Keratinocyte (primary cell): Measurements from ENCODE around the gene MOB4. TPM values are rescaled to one million over a fixed set of nuclear protein-coding genes. Genes with fewer than 3 reads are reported as not detected.

Experiments
- DNase-seq: peaks from one replicate; pipeline ENCODE4 v3.0.0-alpha.2; 2011; ENCODE audit warnings: low read depth, missing footprints, low spot score
- FAIRE-seq: peaks from 2 replicates; lab custom pipeline; 2011; peaks lifted over from hg19 to GRCh38; lab: Jason Lieb, UNC
- H2AFZ ChIP-seq: 2 replicates; pipeline ENCODE4 v1.6.0; 2012; ENCODE audit warnings: low read length, control low read depth, inconsistent platforms; ENCODE audit not compliant: control insufficient read depth
- H3K27ac ChIP-seq: 2 replicates; pipeline ENCODE4 v1.5.1; 2011; ENCODE audit warnings: low read length; ENCODE audit not compliant: control insufficient read depth, insufficient read depth
- H3K27me3 ChIP-seq: 3 replicates; pipeline ENCODE4 v1.6.0; 2011; ENCODE audit warnings: low read length; ENCODE audit not compliant: control insufficient read depth, insufficient read depth; ENCODE audit errors: extremely low read depth
- H3K36me3 ChIP-seq, 2 experiments: 2 replicates in 1 of 2; 3 replicates in 1 of 2; pipeline ENCODE4 v1.5.1; 2011; ENCODE audit warnings: low read length in 2 of 2, mild to moderate bottlenecking in 1 of 2; ENCODE audit not compliant: control insufficient read depth in 2 of 2, insufficient read depth in 2 of 2; ENCODE audit errors: extremely low read depth in 1 of 2
- H3K4me1 ChIP-seq: 3 replicates; pipeline ENCODE4 v1.5.1; 2011; ENCODE audit warnings: low read length; ENCODE audit not compliant: control insufficient read depth, insufficient read depth; ENCODE audit errors: extremely low read depth
- H3K4me2 ChIP-seq: 3 replicates; pipeline ENCODE4 v1.6.0; 2011; ENCODE audit warnings: low read depth, low read length; ENCODE audit not compliant: control insufficient read depth, insufficient read depth; ENCODE audit errors: extremely low read depth
- H3K4me3 ChIP-seq, 3 experiments: fragments of 200-600 bp in 1 of 3; sonication (generic) in 1 of 3; 2 replicates in 2 of 3; 3 replicates in 1 of 3; pipeline ENCODE4 v1.5.1; 2011 to 2016; ENCODE audit warnings: low read length in 3 of 3, mild to moderate bottlenecking in 3 of 3, control low read depth in 2 of 3, inconsistent platforms in 1 of 3, low read depth in 1 of 3, mixed read lengths in 1 of 3, mixed run types in 1 of 3, moderate library complexity in 1 of 3; ENCODE audit not compliant: control insufficient read depth in 2 of 3, insufficient read depth in 2 of 3; ENCODE audit errors: extremely low read depth in 1 of 3
- H3K79me2 ChIP-seq: 2 replicates; pipeline ENCODE4 v1.6.0; 2012; ENCODE audit warnings: low read length; ENCODE audit not compliant: control insufficient read depth, insufficient read depth
- H3K9ac ChIP-seq: 3 replicates; pipeline ENCODE4 v1.6.0; 2011; ENCODE audit warnings: low read length; ENCODE audit not compliant: control insufficient read depth, insufficient read depth; ENCODE audit errors: extremely low read depth
- H3K9me1 ChIP-seq: 3 replicates; pipeline ENCODE4 v1.6.0; 2011; ENCODE audit warnings: low read length; ENCODE audit not compliant: control insufficient read depth, insufficient read depth; ENCODE audit errors: extremely low read depth
- H3K9me3 ChIP-seq: 2 replicates; pipeline ENCODE4 v1.5.1; 2012; ENCODE audit warnings: low read depth, low read length; ENCODE audit not compliant: control insufficient read depth
- H4K20me1 ChIP-seq: 3 replicates; pipeline ENCODE4 v1.6.0; 2011; ENCODE audit warnings: low read length; ENCODE audit not compliant: control insufficient read depth, insufficient read depth; ENCODE audit errors: extremely low read depth
- CTCF ChIP-seq, 3 experiments: IDR thresholded peaks in 1 of 3; conservative IDR thresholded peaks in 1 of 3; optimal IDR thresholded peaks in 1 of 3; 2 replicates in 2 of 3; 3 replicates in 1 of 3; pipeline versions ENCODE3 to v1.5.1; 2011; ENCODE audit warnings: low read length in 3 of 3, mild to moderate bottlenecking in 3 of 3, moderate library complexity in 2 of 3, control low read depth in 1 of 3, inconsistent platforms in 1 of 3; ENCODE audit not compliant: insufficient read depth in 2 of 3; ENCODE audit errors: extremely low read depth in 1 of 3
- EZH2 ChIP-seq: IDR thresholded peaks from one replicate; pipeline ENCODE4 v1.6.1; 2012; ENCODE audit warnings: inconsistent platforms, mild to moderate bottlenecking, low read length, moderate library complexity
- dilution Hi-C: fragments of 300-500 bp; cut with MboI; formaldehyde crosslinking; loops from one replicate; pipeline ENCODE4 v1.7.0; 2020; ENCODE audit warnings: low sequenced_read_pairs; ENCODE audit not compliant: extremely low pct_ligation_motif_present
- polyA plus RNA-seq, 5 experiments: library from polyadenylated mRNA; depleted of rRNA in 3 of 5; stranded (reverse) in 3 of 5; stranded (forward) in 1 of 5; unstranded in 1 of 5; fragments of >200 nt; gene quantifications; 1 replicate in 1 of 5; 2 replicates in 3 of 5; 3 replicates in 1 of 5; pipeline versions ENCODE4 v1.2.1 to v1.2.3, GENCODE V29; 2011 to 2012; ENCODE audit warnings: missing spikeins in 2 of 5, low read depth in 1 of 5, low replicate concordance in 1 of 5

Gene MOB4
- polyA plus RNA-seq, 1 donor (not counting 4 experiments of a cell fraction or from before 2014, with no cell fraction given) = 53.6 TPM

GRCh38 chr2:197555467-197555866 is 39.6 kb downstream of the MOB4 start:
- DNase-seq (no peak), FAIRE-seq (no peak)
- peaks cover 0 to 1% of the 10 kb centered on the region in 2 experiments for H3K36me3 ChIP-seq
- no peaks in the 10 kb centered on the region for H3K27me3 ChIP-seq
- no peaks in the 10 kb centered on the region for H3K9me3 ChIP-seq
- no peak overlapping the region for H3K4me3 ChIP-seq
- dilution Hi-C loops = no loop called here
- no peak overlapping the region for H3K4me2 ChIP-seq
- H3K9ac ChIP-seq = no peak overlapping the region
- TF ChIP-seq EZH2 = no peak
- TF ChIP-seq CTCF (optimal IDR thresholded peaks at IDR 0.05 in 1 of 3, IDR thresholded peaks at IDR 0.05 in 1 of 3, conservative IDR thresholded peaks at IDR 0.05 in 1 of 3; ENCODE audit: extremely low read depth in 1 of 3, insufficient read depth in 2 of 3, low read length in 3 of 3) = no peak
- no peaks in the 10 kb centered on the region for H3K79me2 ChIP-seq
- no peaks in the 10 kb centered on the region for H4K20me1 ChIP-seq
- no peak overlapping the region for H3K27ac ChIP-seq
- no peak overlapping the region for H2AFZ ChIP-seq
- no peaks in the 10 kb centered on the region for H3K9me1 ChIP-seq
- no peaks in the 10 kb centered on the region for H3K4me1 ChIP-seq

- Histone ChIP-seq H3K27me3 (no peaks in the 10 kb centered on the region), H3K9me1 (no peaks in the 10 kb centered on the region), H3K79me2 (no peaks in the 10 kb centered on the region), H3K9ac (no peak overlapping the region), H3K9me3 (no peaks in the 10 kb centered on the region), H3K4me3 (no peak overlapping the region), H2AFZ (no peak overlapping the region), H3K4me1 (no peaks in the 10 kb centered on the region), H3K27ac (no peak overlapping the region), H3K4me2 (no peak overlapping the region), H3K36me3 (peaks cover 0 to 1% of the 10 kb centered on the region in 2 experiments), H4K20me1 (no peaks in the 10 kb centered on the region)
- FAIRE-seq = no peak
- TF ChIP-seq CTCF (optimal IDR thresholded peaks at IDR 0.05 in 1 of 3, IDR thresholded peaks at IDR 0.05 in 1 of 3, conservative IDR thresholded peaks at IDR 0.05 in 1 of 3; ENCODE audit: extremely low read depth in 1 of 3, insufficient read depth in 2 of 3, low read length in 3 of 3) = no peak
- TF ChIP-seq EZH2 = no peak
- DNase-seq = no peak
- dilution Hi-C loops = no loop called here
Observed at GRCh38 chr2:197556456-197556855, 40.6 kb downstream of the MOB4 start.
